GM12878 (cell line): Measurements from ENCODE around the gene STEAP2. TPM values are rescaled to one million over a fixed set of nuclear protein-coding genes. Genes with fewer than 3 reads are reported as not detected.

Source experiments
- ATAC-seq: fragments of 200-7000 bp; cut with Tn5 transposase; 3 replicates; pipeline ENCODE4 v1.9.1; 2020; ENCODE audit warnings: mild to moderate bottlenecking, moderate library complexity
- BruUV-seq: library from RNA; stranded (reverse); fragments of 400-500 nt; replicated peaks from 2 replicates; lab custom pipeline; 2021; lab: Mats Ljungman, UMichigan
- CTCF ChIA-PET: fragments of 300-600 bp; sonication (Branson Sonifier 250); formaldehyde crosslinking; extraction: SDS; loops from one replicate; lab custom pipeline; 2021; ENCODE audit warnings: inconsistent platforms; lab: Yijun Ruan, JAX
- POLR2A ChIA-PET: fragments of 350-600 bp; formaldehyde crosslinking; extraction: SDS; loops from one replicate; lab custom pipeline; 2021; ENCODE audit warnings: inconsistent platforms; lab: Charles Lee
- RAD21 ChIA-PET: fragments of 300-600 bp; sonication (Branson Sonifier 250); formaldehyde crosslinking; loops from one replicate; lab custom pipeline; 2023; ENCODE audit warnings: antibody characterized with exemption; ENCODE audit not compliant: unreplicated experiment; lab: Charles Lee
- SMC1A ChIA-PET: fragments of 300-600 bp; sonication (Branson Sonifier 250); formaldehyde crosslinking; loops from one replicate; lab custom pipeline; 2023; ENCODE audit not compliant: unreplicated experiment, uncharacterized antibody; lab: Charles Lee
- DNase-seq: peaks from one replicate; pipeline ENCODE4 v3.0.0-alpha.2; 2011; ENCODE audit warnings: low read depth, low spot score
- FAIRE-seq: peaks from 3 replicates; lab custom pipeline; 2011; peaks lifted over from hg19 to GRCh38; lab: Jason Lieb, UNC
- H2AFZ ChIP-seq: 2 replicates; pipeline ENCODE4 v1.6.0; 2011; ENCODE audit warnings: low read depth, low read length, control low read depth; ENCODE audit not compliant: control insufficient read depth
- H3K27ac ChIP-seq: 2 replicates; pipeline ENCODE4 v1.5.1; 2011; ENCODE audit warnings: control low read depth; ENCODE audit not compliant: control insufficient read depth, insufficient read depth
- H3K27me3 ChIP-seq, 2 experiments: replicated peaks in 1 of 2; 2 replicates each; pipeline versions ENCODE4 v1.6.0 to v1.6.1; 2011; ENCODE audit warnings: low read length in 1 of 2; ENCODE audit not compliant: control insufficient read depth in 2 of 2, insufficient read depth in 2 of 2
- H3K36me3 ChIP-seq, 2 experiments: 2 replicates each; pipeline ENCODE4 v1.5.1; 2011; ENCODE audit warnings: low read length in 1 of 2; ENCODE audit not compliant: control insufficient read depth in 2 of 2, insufficient read depth in 2 of 2
- H3K4me1 ChIP-seq: 2 replicates; pipeline ENCODE4 v1.6.1; 2011; ENCODE audit warnings: mild to moderate bottlenecking, low read length, moderate library complexity, mixed read lengths; ENCODE audit not compliant: control insufficient read depth, insufficient read depth
- H3K4me2 ChIP-seq: 2 replicates; pipeline ENCODE4 v1.6.0; 2011; ENCODE audit warnings: control low read depth; ENCODE audit not compliant: control insufficient read depth, insufficient read depth
- H3K4me3 ChIP-seq: fragments of 200-600 bp; sonication (generic); 2 replicates; pipeline ENCODE4 v1.5.1; 2016
- H3K79me2 ChIP-seq: 2 replicates; pipeline ENCODE4 v1.6.0; 2011; ENCODE audit warnings: low read length; ENCODE audit not compliant: control insufficient read depth, insufficient read depth
- H3K9ac ChIP-seq: 2 replicates; pipeline ENCODE4 v1.8.0; 2011; ENCODE audit warnings: low read length, control low read depth, mixed read lengths; ENCODE audit not compliant: control insufficient read depth, insufficient read depth
- H3K9me3 ChIP-seq: replicated peaks from 3 replicates; pipeline ENCODE4 v1.5.1; 2011; ENCODE audit warnings: mild to moderate bottlenecking, low read length; ENCODE audit not compliant: control insufficient read depth, insufficient read depth
- H4K20me1 ChIP-seq: 2 replicates; pipeline ENCODE4 v1.6.0; 2011; ENCODE audit not compliant: control insufficient read depth, insufficient read depth
- BCL3 ChIP-seq: IDR thresholded peaks from 2 replicates; pipeline ENCODE4 v1.6.1; 2011; ENCODE audit warnings: borderline replicate concordance, low read depth, mild to moderate bottlenecking, moderate library complexity, low read length; ENCODE audit not compliant: insufficient read depth, poor library complexity, severe bottlenecking
- GABPA ChIP-seq: IDR thresholded peaks from 2 replicates; pipeline ENCODE4 v1.6.1; 2014; ENCODE audit warnings: antibody characterized with exemption, low read depth, mild to moderate bottlenecking, inconsistent platforms
- HCFC1 ChIP-seq: fragments of 150-350 bp; IDR thresholded peaks from 2 replicates; pipeline ENCODE4 v1.6.1; 2014; ENCODE audit warnings: low read length
- IKZF1 ChIP-seq: fragments of 450-650 bp; conservative IDR thresholded peaks from 2 replicates; pipeline ENCODE4 v1.6.1; 2017; ENCODE audit warnings: antibody characterized with exemption, mild to moderate bottlenecking
- LARP7 ChIP-seq: fragments of 450-650 bp; IDR thresholded peaks from 2 replicates; pipeline ENCODE4 v1.6.1; 2017; ENCODE audit warnings: mild to moderate bottlenecking
- NKRF ChIP-seq: fragments of 450-650 bp; conservative IDR thresholded peaks from 2 replicates; pipeline ENCODE4 v1.6.1; 2017; ENCODE audit warnings: mild to moderate bottlenecking, moderate library complexity
- NR2C1 ChIP-seq: fragments of 450-650 bp; IDR thresholded peaks from 2 replicates; pipeline ENCODE4 v1.6.1; 2017; ENCODE audit warnings: antibody characterized with exemption, mild to moderate bottlenecking, moderate library complexity
- PRDM15 ChIP-seq: fragments of 450-650 bp; formaldehyde crosslinking; IDR thresholded peaks from 2 replicates; pipeline ENCODE4 v1.4.0; 2020; ENCODE audit warnings: mild to moderate bottlenecking, moderate library complexity
- RELA ChIP-seq: fragments of 450-650 bp; IDR thresholded peaks from 2 replicates; pipeline ENCODE4 v1.8.0; 2014; ENCODE audit warnings: borderline replicate concordance; ENCODE audit not compliant: partially characterized antibody
- TBL1XR1 ChIP-seq: IDR thresholded peaks from 2 replicates; pipeline ENCODE4 v1.6.1; 2012; ENCODE audit warnings: low read depth, low read length, improper control_type of control experiment
- ZNF207 ChIP-seq: fragments of 450-650 bp; IDR thresholded peaks from 2 replicates; pipeline ENCODE4 v1.6.1; 2014; ENCODE audit warnings: antibody characterized with exemption, mild to moderate bottlenecking, borderline replicate concordance
- WGBS: methylation state at CpG from one replicate; pipeline ENCODE4 v1.1.6; 2016; ENCODE audit warnings: low lambda C conversion rate; ENCODE audit not compliant: insufficient replicate concordance, insufficient coverage; ENCODE audit errors: missing lambda C conversion rate; 5-methylcytosine and 5-hydroxymethylcytosine counted together
- in situ Hi-C: fragments of 300-500 bp; cut with MboI; formaldehyde crosslinking; loops from 9 replicates; pipeline ENCODE4 v1.14.3; 2018; ENCODE audit warnings: mixed read lengths
- intact Hi-C: fragments of 100-400 bp; cut with micrococcal nuclease; formaldehyde crosslinking; loops from one replicate; pipeline ENCODE4 v1.14.2; 2022; ENCODE audit not compliant: unreplicated experiment
- polyA plus RNA-seq, 11 experiments: library from polyadenylated mRNA; depleted of rRNA in 4 of 11; unstranded in 6 of 11; stranded (reverse) in 5 of 11; fragments of >200 nt; fragmentation: Nextera tagmentation in 4 of 11; fragmentation: Illumina TruSeq in 1 of 11; extraction: Ambion mirVana in 4 of 11; extraction: Trizol in 1 of 11; gene quantifications; 1 replicate in 1 of 11; 2 replicates in 10 of 11; pipeline versions ENCODE4 v1.2.1 to v1.2.3, GENCODE V29; 2011 to 2016; ENCODE audit warnings: inconsistent platforms in 2 of 11, missing spikeins in 2 of 11, low read depth in 1 of 11
- total RNA-seq, 4 experiments: library from RNA; depleted of rRNA in 3 of 4; stranded (reverse); fragments of >200 nt in 3 of 4; fragmentation: Illumina TruSeq in 1 of 4; extraction: Trizol in 1 of 4; gene quantifications; 2 replicates each; pipeline versions ENCODE4 v1.2.1 to v1.2.3, GENCODE V29; 2013 to 2021
- TF ChIP-seq, protein P1 (sequence below): fragments of 450-650 bp; IDR thresholded peaks from 2 replicates; pipeline ENCODE4 v1.6.1; 2017; ENCODE audit warnings: borderline replicate concordance

The STEAP2 gene
- total and polyA plus RNA-seq, 10 of the 15 experiments (the other 5 are each of a cell fraction or from before 2014, with no cell fraction given), result 0.64 to 17.6 (median 1.8) TPM

DNA sequence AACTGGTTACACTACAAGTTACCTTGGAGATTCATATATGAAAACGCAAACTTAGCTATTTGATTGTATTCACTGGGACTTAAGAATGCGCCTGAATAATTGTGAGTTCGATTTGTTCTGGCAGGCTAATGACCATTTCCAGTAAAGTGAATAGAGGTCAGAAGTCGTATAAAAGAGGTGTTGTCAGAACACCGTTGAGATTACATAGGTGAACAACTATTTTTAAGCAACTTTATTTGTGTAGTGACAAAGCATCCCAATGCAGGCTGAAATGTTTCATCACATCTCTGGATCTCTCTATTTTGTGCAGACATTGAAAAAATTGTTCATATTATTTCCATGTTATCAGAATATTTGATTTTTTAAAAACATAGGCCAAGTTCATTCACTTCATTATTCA lies 48.0 kb upstream of the STEAP2 start:
- BruUV-seq, result no TSS peak
- ATAC-seq (no peak), DNase-seq (no peak), FAIRE-seq (no peak)
- ChIA-PET RAD21 (no interaction called here), POLR2A (no interaction called here), CTCF (no interaction called here), SMC1A (interaction anchor here (0.6 kb wide), 1 partner anchor 48 kb away, joined by 3 read pairs; the partner anchor contains the start of gene STEAP2)
- H2AFZ ChIP-seq, result no peak overlapping the region
- H3K4me1 ChIP-seq, result no peaks in the 10 kb centered on the region
- H3K4me3 ChIP-seq, result no peak overlapping the region
- no peak overlapping the region for H3K27ac ChIP-seq
- no peaks in the 10 kb centered on the region for H3K79me2 ChIP-seq
- WGBS, result 56% methylated on average over 5 of the region's 5 CpGs
- no peaks in the 10 kb centered on the region; the same call in 2 of the 3 replicates for H3K9me3 ChIP-seq
- no peak overlapping the region for H3K9ac ChIP-seq
- H4K20me1 ChIP-seq, result no peaks in the 10 kb centered on the region
- no peak overlapping the region for H3K4me2 ChIP-seq
- in situ Hi-C loops, result no loop called here
- TF ChIP-seq ZNF207 (no peak), HCFC1 (no peak), GABPA (no peak), RELA (no peak), TBL1XR1 (no peak), LARP7 (no peak), IKZF1 (no peak), PRDM15 (CRISPR knock-in tag) (no peak), NR2C1 (no peak), BCL3 (no peak), NKRF (no peak)
- TF ChIP-seq, protein P1, sequence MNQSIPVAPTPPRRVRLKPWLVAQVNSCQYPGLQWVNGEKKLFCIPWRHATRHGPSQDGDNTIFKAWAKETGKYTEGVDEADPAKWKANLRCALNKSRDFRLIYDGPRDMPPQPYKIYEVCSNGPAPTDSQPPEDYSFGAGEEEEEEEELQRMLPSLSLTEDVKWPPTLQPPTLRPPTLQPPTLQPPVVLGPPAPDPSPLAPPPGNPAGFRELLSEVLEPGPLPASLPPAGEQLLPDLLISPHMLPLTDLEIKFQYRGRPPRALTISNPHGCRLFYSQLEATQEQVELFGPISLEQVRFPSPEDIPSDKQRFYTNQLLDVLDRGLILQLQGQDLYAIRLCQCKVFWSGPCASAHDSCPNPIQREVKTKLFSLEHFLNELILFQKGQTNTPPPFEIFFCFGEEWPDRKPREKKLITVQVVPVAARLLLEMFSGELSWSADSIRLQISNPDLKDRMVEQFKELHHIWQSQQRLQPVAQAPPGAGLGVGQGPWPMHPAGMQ, result no peak
- no peaks in the 10 kb centered on the region for H3K36me3 ChIP-seq
- no peaks in the 10 kb centered on the region for H3K27me3 ChIP-seq
- intact Hi-C loops, result no loop called here
